HG03039 (cell line): ENCODE results near the gene AGAP1.
"Not testable (repeated sequence)": the region's sequence is repeated elsewhere in the genome, so short reads cannot be mapped to it uniquely, and the experiment has no call there.

Experiments
- ATAC-seq: cut with Tn5 transposase; IDR thresholded peaks from one replicate; pipeline ENCODE4 v1.9.1; 2021; ENCODE audit warnings: mild to moderate bottlenecking, moderate library complexity; ENCODE audit not compliant: unreplicated experiment

Gene AGAP1

GRCh38 chr2:236125541-236125940 is 631.7 kb downstream of the AGAP1 start:
- no peak for ATAC-seq

- no peak for ATAC-seq
Observed at GRCh38 chr2:236127010-236127409, 633.2 kb downstream of the AGAP1 start.

DNA sequence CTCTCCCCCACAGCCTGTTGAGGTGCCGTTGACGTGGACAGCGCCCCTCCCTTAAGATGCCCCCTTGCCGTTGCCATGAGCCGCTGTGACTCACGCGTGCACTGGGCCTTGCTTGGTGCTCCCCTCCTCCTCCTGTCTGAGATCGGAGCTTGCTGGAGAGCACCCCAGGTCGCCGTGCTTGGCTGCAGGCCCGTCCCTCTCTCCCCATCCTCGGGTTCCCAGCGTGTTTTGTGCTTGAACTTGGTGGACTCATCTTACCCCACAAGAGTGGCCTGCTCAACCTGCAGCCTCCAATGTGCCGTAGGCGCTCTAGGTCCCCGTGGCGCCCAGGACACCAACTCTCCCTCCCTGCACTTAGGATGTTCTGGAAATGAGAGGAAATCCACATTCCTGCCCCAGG is 634.5 kb downstream of the AGAP1 start:
- no peak for ATAC-seq

DNA sequence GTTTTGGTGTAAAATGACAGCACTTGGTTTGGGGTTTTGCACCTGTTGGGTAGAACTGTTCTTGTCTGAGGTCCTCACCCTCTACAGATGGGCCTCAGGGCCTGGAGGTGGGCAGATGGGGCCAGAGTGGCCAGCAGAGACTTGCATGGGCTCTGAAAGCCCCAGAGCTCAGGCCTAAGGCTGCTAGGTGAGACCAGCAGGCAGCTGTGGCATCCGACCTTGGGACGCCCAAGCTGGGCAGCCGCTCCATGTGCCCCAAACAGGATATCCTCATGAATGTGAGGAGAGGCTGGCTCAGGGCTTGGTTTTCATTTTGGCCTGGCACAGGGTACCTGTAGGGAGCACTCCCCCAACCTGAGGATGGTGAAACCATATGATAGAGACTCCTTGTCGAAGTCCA is 636.1 kb downstream of the AGAP1 start:
- ATAC-seq, result no peak

DNA sequence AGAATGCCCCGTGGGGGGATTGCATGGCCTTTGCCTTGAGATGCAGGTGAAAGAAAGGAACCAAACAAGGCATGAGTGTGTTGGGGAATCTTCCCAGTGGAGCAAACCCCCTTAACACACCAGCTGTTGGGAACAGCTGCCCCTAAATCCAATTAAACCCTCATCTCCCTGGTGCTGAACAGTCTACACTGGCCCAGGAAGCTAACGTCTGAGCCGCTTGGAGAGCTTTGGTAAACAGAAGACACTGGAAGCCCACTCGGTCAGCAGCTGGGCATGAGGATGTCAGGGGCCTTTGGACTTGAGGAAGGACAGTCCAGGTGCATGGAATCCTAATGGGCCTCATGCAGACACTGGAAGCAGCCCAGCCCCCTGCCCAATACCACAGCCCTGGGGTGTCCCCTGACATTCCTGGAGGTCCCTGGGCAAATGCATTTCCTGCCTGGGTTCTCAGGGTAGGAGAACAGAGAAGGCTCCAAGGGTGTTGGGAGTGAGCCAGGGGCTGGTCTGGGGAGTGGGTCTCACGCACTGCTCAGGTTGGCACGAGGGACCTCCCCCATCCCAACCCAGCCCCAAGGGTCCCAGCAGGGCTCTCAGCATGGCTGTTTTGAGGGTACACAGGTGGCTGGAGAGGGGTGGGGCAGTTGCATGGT is 636.6 kb downstream of the AGAP1 start:
- no peak for ATAC-seq

GRCh38 chr2:236131073-236131692 is 637.3 kb downstream of the AGAP1 start:
- no peak for ATAC-seq

DNA sequence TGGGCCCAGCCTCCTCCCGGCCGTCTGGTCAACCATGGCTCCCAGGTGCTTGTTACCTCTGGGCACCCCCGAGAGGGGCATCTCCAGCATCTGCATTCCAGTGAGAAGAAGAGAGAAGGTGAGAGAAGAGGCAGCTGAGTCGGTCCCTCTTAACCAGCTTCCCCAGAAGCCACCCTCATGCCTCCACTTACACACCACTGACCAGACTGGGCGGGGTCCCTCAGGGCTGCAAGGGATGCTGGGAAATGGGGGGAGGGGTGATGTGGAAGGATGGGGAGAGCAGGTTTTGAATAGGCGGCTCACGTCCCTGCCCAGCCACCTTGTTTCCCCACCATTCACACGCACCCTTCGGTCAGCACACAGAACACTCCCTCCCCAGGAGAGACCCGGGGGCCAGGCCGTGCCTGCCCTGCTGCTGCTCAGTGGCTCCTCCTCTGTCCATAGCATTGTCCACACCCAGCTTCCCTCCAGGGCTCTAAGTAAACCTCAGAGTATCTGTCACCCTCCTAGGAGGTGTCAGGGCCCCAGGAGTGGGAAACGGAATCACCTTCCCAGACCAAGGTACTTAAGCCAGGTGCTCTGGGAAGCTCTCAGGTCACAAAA is 639.7 kb downstream of the AGAP1 start:
- ATAC-seq, result no peak

DNA sequence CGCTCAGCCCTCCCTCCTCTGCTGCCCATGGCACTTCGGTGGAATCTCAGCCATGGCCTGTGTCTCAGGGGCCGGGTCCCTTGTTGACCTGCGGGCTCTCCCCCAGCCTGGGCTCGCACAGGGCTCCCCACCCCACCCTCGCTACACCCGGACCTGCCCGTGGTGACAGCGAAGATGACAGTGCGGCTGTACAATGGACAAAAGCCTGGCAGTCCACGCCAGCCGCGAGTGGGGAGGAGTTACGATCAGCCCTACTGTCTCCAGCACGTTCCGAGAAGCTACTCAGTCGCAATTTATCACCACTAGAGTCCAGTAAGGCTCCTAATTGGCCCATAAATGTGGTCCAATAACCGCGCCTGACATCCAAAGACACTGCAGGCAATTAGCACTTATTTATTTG is 642.7 kb downstream of the AGAP1 start:
- no peak for ATAC-seq

GRCh38 chr2:236137066-236137465 is 643.2 kb downstream of the AGAP1 start:
- ATAC-seq, result no peak

DNA sequence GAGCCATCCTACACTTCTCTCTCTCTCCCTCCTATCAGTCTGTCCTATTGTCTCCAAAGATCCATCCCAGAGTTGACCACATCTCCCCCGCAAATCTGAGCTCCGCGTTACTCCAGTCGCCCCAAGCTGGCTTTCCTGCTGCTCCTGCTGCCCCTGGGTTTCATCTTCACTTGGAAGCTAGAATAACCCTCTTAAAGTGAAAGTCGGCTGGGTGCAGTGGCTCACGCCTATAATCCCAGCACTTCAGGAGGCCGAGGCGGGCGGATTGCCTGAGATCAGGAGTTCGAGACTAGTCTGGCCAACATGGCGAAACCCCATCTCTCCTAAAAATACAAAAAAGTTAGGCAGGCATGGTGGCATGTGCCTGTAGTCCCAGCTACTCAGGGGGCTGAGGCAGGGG is 647.8 kb downstream of the AGAP1 start:
- ATAC-seq, result not testable (repeated sequence)

DNA sequence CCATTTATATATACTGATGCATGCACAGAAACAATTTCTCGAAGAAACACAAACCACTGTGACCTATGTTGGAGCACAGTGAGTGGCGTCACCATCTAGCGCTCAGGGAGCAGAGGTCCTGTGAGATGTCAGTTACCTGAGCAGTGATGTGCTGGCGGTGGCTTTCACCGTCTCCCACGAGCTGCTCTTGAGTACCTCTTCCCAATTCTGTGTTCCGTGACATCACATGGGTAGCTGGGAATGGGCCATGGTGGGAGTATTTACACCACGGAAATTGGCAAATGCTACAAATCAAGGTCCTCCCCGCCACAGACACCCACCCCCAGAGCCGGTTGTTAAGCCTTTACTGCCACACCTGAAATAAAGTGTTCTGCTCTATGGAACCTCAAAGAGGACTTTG is 650.0 kb downstream of the AGAP1 start:
- no peak for ATAC-seq

DNA sequence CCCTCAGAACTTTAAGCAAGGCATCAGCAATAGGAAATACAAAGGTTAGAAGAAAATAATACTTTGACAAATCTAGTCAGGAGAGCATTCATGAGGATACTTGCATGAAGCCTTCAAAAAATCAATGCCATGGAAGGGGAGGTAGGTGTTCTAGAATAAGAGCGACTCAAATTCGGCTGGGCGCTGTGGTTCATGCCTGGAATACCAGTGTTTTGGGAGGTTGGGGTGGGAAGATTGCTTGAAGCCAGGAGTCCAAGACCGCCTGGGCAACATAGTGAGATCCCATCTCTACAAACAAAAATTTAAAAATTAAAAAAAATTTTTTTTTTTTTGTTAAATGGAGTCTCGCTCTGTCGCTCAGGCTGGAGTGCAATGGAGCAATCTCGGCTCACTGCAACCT is 652.6 kb downstream of the AGAP1 start:
- no peak for ATAC-seq

GRCh38 chr2:236155406-236155805 is 661.6 kb downstream of the AGAP1 start:
- no peak for ATAC-seq

GRCh38 chr2:236156095-236156859 is 662.4 kb downstream of the AGAP1 start:
- no peak for ATAC-seq

DNA sequence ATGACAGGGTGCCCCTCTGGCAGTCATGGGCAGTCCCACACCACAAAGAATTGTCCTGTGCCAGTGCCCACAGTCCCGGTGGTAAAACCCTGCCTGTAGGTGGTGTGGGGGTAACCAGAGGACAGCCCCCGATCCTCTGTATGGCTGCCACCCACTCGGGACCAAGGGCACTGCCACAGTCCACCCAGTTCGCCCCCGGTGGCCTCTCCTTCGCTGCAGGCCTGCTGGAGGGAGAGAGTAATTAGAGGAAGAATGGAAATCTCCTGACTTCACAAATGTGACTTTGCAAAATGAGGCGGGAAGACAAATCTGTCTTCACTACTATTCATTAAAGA is 663.0 kb downstream of the AGAP1 start:
- ATAC-seq, result no peak

DNA sequence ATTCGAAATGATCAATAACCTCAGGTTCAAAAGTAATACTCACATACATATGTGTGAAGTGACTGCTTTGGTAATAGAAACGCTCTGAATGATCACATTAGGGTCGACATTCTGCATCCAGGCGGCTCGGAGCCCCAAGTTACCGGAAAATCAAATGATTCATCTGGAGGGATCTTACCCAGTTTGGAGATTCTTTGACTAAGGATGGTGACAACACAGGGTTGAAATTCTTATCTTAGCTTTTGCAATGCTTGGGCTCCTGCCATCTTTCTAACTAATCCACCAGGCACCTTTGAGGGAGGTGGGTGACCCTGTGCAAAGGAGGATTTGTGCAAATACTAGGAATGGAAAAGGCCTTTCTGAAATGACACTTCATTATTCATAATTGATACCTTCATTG is 663.5 kb downstream of the AGAP1 start:
- no peak for ATAC-seq

DNA sequence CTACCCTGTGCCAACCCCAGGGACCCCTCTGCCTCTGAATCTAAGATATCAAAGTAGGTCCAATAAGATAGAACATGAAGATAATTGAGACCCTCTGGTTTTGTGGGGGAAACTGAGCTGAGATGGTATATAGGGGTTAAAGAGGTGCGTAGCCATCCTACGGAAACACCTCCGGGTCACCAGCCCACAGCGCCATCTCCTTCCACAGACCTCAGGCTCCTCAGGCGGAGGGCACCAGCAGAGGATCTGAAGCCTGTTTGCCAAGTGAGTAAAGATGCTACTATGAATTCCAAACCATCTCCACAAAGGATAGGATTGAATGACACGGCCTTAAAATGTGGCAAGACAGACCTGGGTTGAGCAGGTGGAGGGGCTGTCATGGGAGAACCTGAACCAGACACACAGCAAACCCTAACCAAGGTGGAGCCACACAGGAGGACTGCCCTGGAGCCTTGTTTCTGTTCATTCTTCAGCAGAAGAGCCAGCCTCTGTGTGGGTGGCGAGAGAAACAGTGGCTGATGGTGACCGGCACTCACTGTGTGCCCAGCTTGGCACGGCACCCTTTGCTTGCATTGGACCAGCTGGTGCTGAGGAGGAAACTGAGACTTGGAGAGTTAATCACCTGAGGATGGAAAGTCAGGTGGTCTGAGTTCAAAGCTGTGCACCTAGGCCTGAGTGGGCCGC is 664.1 kb downstream of the AGAP1 start:
- no peak for ATAC-seq

GRCh38 chr2:236158969-236159777 is 665.3 kb downstream of the AGAP1 start:
- ATAC-seq, result no peak

GRCh38 chr2:236159778-236160170 is 665.9 kb downstream of the AGAP1 start:
- no peak for ATAC-seq

GRCh38 chr2:236160366-236161081 is 666.7 kb downstream of the AGAP1 start:
- no peak for ATAC-seq
